ENCODE results near the gene NLGN2.

NLGN2 gene

GRCh38 chr17:7403043-7403726, 4.5 kb upstream of the NLGN2 start:
- in situ Hi-C loops (cut with MboI; ENCODE audit: low sequenced_read_pairs) = no loop called here
- Histone ChIP-seq H3K36me3 (replicated peaks) (peaks cover 5% of the 10 kb centered on the region; the same call in 1 of the 2 replicates), H3K4me3 (peak overlapping the region; percentile 69), H3K9me3 (no peaks in the 10 kb centered on the region), H3K4me1 (peaks cover 6% of the 10 kb centered on the region), H3K27me3 (ENCODE audit: low read depth) (no peaks in the 10 kb centered on the region)
- peak; percentile 10 to 79 for DNase-seq (ENCODE audit: low spot score in 2 of 2)

GRCh38 chr17:7403727-7403976, 4.0 kb upstream of the NLGN2 start:
- Histone ChIP-seq H3K4me1 (peaks cover 6% of the 10 kb centered on the region), H3K9me3 (no peaks in the 10 kb centered on the region), H3K27me3 (ENCODE audit: low read depth) (no peaks in the 10 kb centered on the region), H3K36me3 (replicated peaks) (peaks cover 5% of the 10 kb centered on the region; the same call in 1 of the 2 replicates), H3K4me3 (peak overlapping the region; percentile 69)
- DNase-seq (ENCODE audit: low spot score in 2 of 2) = no peak
- in situ Hi-C loops (cut with MboI; ENCODE audit: low sequenced_read_pairs) = no loop called here

GRCh38 chr17:7403977-7404736, 3.5 kb upstream of the NLGN2 start, which contains the start of gene TMEM256:
Gene TMEM256 (minus strand): TSS chr17:7404097. CDS start chr17:7404084, 13 bp downstream.
- Histone ChIP-seq H3K9me3 (no peaks in the 10 kb centered on the region), H3K4me3 (peak within 1 kb of the TSS; percentile 69), H3K36me3 (replicated peaks) (peaks cover 5% of the 10 kb centered on the region; the same call in 1 of the 2 replicates), H3K4me1 (peaks cover 6% of the 10 kb centered on the region), H3K27me3 (ENCODE audit: low read depth) (no peaks in the 10 kb centered on the region)
- peak; percentile 99 for DNase-seq (ENCODE audit: low spot score in 2 of 2)
- in situ Hi-C loops (cut with MboI; ENCODE audit: low sequenced_read_pairs) = no loop called here

- peak in 1 of 2 experiments; percentile 74 for DNase-seq (ENCODE audit: low spot score in 2 of 2)
- Histone ChIP-seq H3K4me1 (peaks cover 6% of the 10 kb centered on the region), H3K36me3 (replicated peaks) (peaks cover 10% of the 10 kb centered on the region), H3K4me3 (peak overlapping the region; percentile 69), H3K9me3 (no peaks in the 10 kb centered on the region), H3K27me3 (ENCODE audit: low read depth) (no peaks in the 10 kb centered on the region)
- in situ Hi-C loops (cut with MboI; ENCODE audit: low sequenced_read_pairs) = no loop called here
Measured at GRCh38 chr17:7404737-7405349, 2.8 kb upstream of the NLGN2 start.

GRCh38 chr17:7405350-7406234, 2.1 kb upstream of the NLGN2 start:
- Histone ChIP-seq H3K36me3 (replicated peaks) (peaks cover 14% of the 10 kb centered on the region), H3K4me3 (peak overlapping the region; percentile 69), H3K4me1 (peaks cover 6% of the 10 kb centered on the region), H3K9me3 (no peaks in the 10 kb centered on the region), H3K27me3 (ENCODE audit: low read depth) (no peaks in the 10 kb centered on the region)
- in situ Hi-C loops (cut with MboI; ENCODE audit: low sequenced_read_pairs) = no loop called here
- peak in 1 of 2 experiments; percentile 40 for DNase-seq (ENCODE audit: low spot score in 2 of 2)

GRCh38 chr17:7406235-7406825, 1.3 kb upstream of the NLGN2 start:
- H3K27me3 ChIP-seq (ENCODE audit: low read depth) = no peaks in the 10 kb centered on the region
- in situ Hi-C loops (cut with MboI; ENCODE audit: low sequenced_read_pairs) = no loop called here
- H3K36me3 ChIP-seq (replicated peaks) = peaks cover 14% of the 10 kb centered on the region
- H3K9me3 ChIP-seq = no peaks in the 10 kb centered on the region
- H3K4me3 ChIP-seq = peak overlapping the region; percentile 69
- H3K4me1 ChIP-seq = peaks cover 6% of the 10 kb centered on the region
- peak in 1 of 2 experiments; percentile 26 for DNase-seq (ENCODE audit: low spot score in 2 of 2)

- no peak for DNase-seq (ENCODE audit: low spot score in 2 of 2)
- peaks cover 6% of the 10 kb centered on the region for H3K4me1 ChIP-seq
- H3K9me3 ChIP-seq = no peaks in the 10 kb centered on the region
- no peaks in the 10 kb centered on the region for H3K27me3 ChIP-seq (ENCODE audit: low read depth)
- in situ Hi-C loops (cut with MboI; ENCODE audit: low sequenced_read_pairs) = no loop called here
- H3K36me3 ChIP-seq (replicated peaks) = peaks cover 12% of the 10 kb centered on the region
- no peak overlapping the region for H3K4me3 ChIP-seq
Measured at GRCh38 chr17:7407082-7407481, 563 bp upstream of the NLGN2 start.

- Histone ChIP-seq H3K27me3 (ENCODE audit: low read depth) (no peaks in the 10 kb centered on the region), H3K4me3 (no peak overlapping the region), H3K36me3 (replicated peaks) (peaks cover 9% of the 10 kb centered on the region), H3K4me1 (no peaks in the 10 kb centered on the region; the same call in 1 of the 2 replicates), H3K9me3 (no peaks in the 10 kb centered on the region)
- no peak for DNase-seq (ENCODE audit: low spot score in 2 of 2)
- in situ Hi-C loops (cut with MboI; ENCODE audit: low sequenced_read_pairs) = no loop called here
Measured at GRCh38 chr17:7408252-7408727, 645 bp downstream of the NLGN2 start.

- Histone ChIP-seq H3K9me3 (no peaks in the 10 kb centered on the region), H3K4me3 (no peak overlapping the region), H3K27me3 (ENCODE audit: low read depth) (no peaks in the 10 kb centered on the region), H3K36me3 (replicated peaks) (peaks cover 9% of the 10 kb centered on the region), H3K4me1 (no peaks in the 10 kb centered on the region; the same call in 1 of the 2 replicates)
- DNase-seq (ENCODE audit: low spot score in 2 of 2) = no peak
- in situ Hi-C loops (cut with MboI; ENCODE audit: low sequenced_read_pairs) = no loop called here
Measured at GRCh38 chr17:7408863-7409262, 1.2 kb downstream of the NLGN2 start.

GRCh38 chr17:7409716-7410115, 2.1 kb downstream of the NLGN2 start:
- Histone ChIP-seq H3K4me1 (no peaks in the 10 kb centered on the region; the same call in 1 of the 2 replicates), H3K27me3 (ENCODE audit: low read depth) (no peaks in the 10 kb centered on the region), H3K4me3 (no peak overlapping the region), H3K9me3 (no peaks in the 10 kb centered on the region), H3K36me3 (replicated peaks) (peaks cover 9% of the 10 kb centered on the region)
- no peak for DNase-seq (ENCODE audit: low spot score in 2 of 2)
- in situ Hi-C loops (cut with MboI; ENCODE audit: low sequenced_read_pairs) = no loop called here

- Histone ChIP-seq H3K27me3 (ENCODE audit: low read depth) (no peaks in the 10 kb centered on the region), H3K9me3 (no peaks in the 10 kb centered on the region), H3K4me1 (no peaks in the 10 kb centered on the region; the same call in 1 of the 2 replicates), H3K4me3 (no peak overlapping the region), H3K36me3 (replicated peaks) (peaks cover 15% of the 10 kb centered on the region)
- no peak for DNase-seq (ENCODE audit: low spot score in 2 of 2)
- in situ Hi-C loops (cut with MboI; ENCODE audit: low sequenced_read_pairs) = no loop called here
Measured at GRCh38 chr17:7410634-7411426, 3.2 kb downstream of the NLGN2 start.

GRCh38 chr17:7411427-7411750, 3.7 kb downstream of the NLGN2 start:
- Histone ChIP-seq H3K27me3 (ENCODE audit: low read depth) (no peaks in the 10 kb centered on the region), H3K9me3 (no peaks in the 10 kb centered on the region), H3K4me1 (no peaks in the 10 kb centered on the region), H3K4me3 (no peak overlapping the region), H3K36me3 (replicated peaks) (peaks cover 15% of the 10 kb centered on the region)
- DNase-seq (ENCODE audit: low spot score in 2 of 2) = no peak
- in situ Hi-C loops (cut with MboI; ENCODE audit: low sequenced_read_pairs) = no loop called here
